ENCODE results near the gene CASP8AP2. TPM values are rescaled to one million over a fixed set of nuclear protein-coding genes. Genes with fewer than 3 reads are reported as not detected.
"Not testable (repeated sequence)": the region's sequence is repeated elsewhere in the genome, so short reads cannot be mapped to it uniquely, and the experiment has no call there.

The CASP8AP2 gene
- total RNA-seq, 1 experiment from 2014 or later, result 24.3 TPM

- TF ChIP-seq CTCF (IDR thresholded peaks at IDR 0.05; ENCODE audit: unreplicated experiment), result no peak
- CTCF ChIA-PET, result interaction anchor here (0.5 to 2.1 kb wide), 2 partner anchors 10 to 23 kb away, joined by 4 to 10 read pairs; partner anchors contain the start of gene CASP8AP2
- no TSS peak for BruUV-seq (replicated peaks)
Measured at GRCh38 chr6:89819336-89820130, 10.1 kb upstream of the CASP8AP2 start, which contains the start of gene MDN1. Gene MDN1, minus strand, starts transcription at chr6:89819794. Its CDS starts 187 bp downstream, at chr6:89819607.

GRCh38 chr6:89826029-89826528, 3.6 kb upstream of the CASP8AP2 start:
- CTCF ChIA-PET, result interaction anchor here (0.7 kb wide), 1 partner anchor 29 kb away, joined by 3 read pairs; no protein-coding TSS in a partner anchor
- Mint-ChIP-seq H3K4me3 (ENCODE audit: low read depth, unreplicated experiment) (no peak overlapping the region), H3K9me3 (ENCODE audit: low read depth, unreplicated experiment) (no peaks in the 10 kb centered on the region), H3K36me3 (ENCODE audit: insufficient read depth, unreplicated experiment) (peaks cover 21% of the 10 kb centered on the region), H3K27ac (ENCODE audit: unreplicated experiment) (no peak overlapping the region), H3K4me1 (ENCODE audit: low read depth, unreplicated experiment) (peaks cover 10% of the 10 kb centered on the region), H3K27me3 (ENCODE audit: unreplicated experiment) (no peaks in the 10 kb centered on the region)
- no TSS peak for BruUV-seq (replicated peaks)
- intact Hi-C loops (cut with micrococcal nuclease; ENCODE audit: unreplicated experiment), result no loop called here
- TF ChIP-seq CTCF (IDR thresholded peaks at IDR 0.05; ENCODE audit: unreplicated experiment), result no peak
- DNase-seq, result no peak

More at GRCh38 chr6:89819336-89820130, 10.1 kb upstream of the CASP8AP2 start, which contains the start of gene MDN1:
- peak within 1 kb of the TSS; percentile 82 for H3K4me3 Mint-ChIP-seq (ENCODE audit: low read depth, unreplicated experiment)
- H3K27ac Mint-ChIP-seq (ENCODE audit: unreplicated experiment), result peak within 1 kb of the TSS; percentile 87
- H3K27me3 Mint-ChIP-seq (ENCODE audit: unreplicated experiment), result no peaks in the 10 kb centered on the region
- H3K36me3 Mint-ChIP-seq (ENCODE audit: insufficient read depth, unreplicated experiment), result peaks cover 28% of the 10 kb centered on the region
- H3K4me1 Mint-ChIP-seq (ENCODE audit: low read depth, unreplicated experiment), result peaks cover 13% of the 10 kb centered on the region
- DNase-seq, result peak; percentile 92
- no peaks in the 10 kb centered on the region for H3K9me3 Mint-ChIP-seq (ENCODE audit: low read depth, unreplicated experiment)
- intact Hi-C loops (cut with micrococcal nuclease; ENCODE audit: unreplicated experiment), result no loop called here

- intact Hi-C loops (cut with micrococcal nuclease; ENCODE audit: unreplicated experiment); DNase-seq; H3K27me3 Mint-ChIP-seq (ENCODE audit: unreplicated experiment); BruUV-seq (replicated peaks); H3K9me3 Mint-ChIP-seq (ENCODE audit: low read depth, unreplicated experiment): not testable (repeated sequence)
- Mint-ChIP-seq H3K4me1 (ENCODE audit: low read depth, unreplicated experiment) (peaks cover 13% of the 10 kb centered on the region), H3K27ac (ENCODE audit: unreplicated experiment) (peak overlapping the region; percentile 90), H3K4me3 (ENCODE audit: low read depth, unreplicated experiment) (peak overlapping the region; percentile 98), H3K36me3 (ENCODE audit: insufficient read depth, unreplicated experiment) (peaks cover 39% of the 10 kb centered on the region)
- CTCF ChIA-PET, result interaction anchor here (0.6 to 1.8 kb wide), 3 partner anchors 9 to 828 kb away, joined by 3 to 10 read pairs (median 5); partner anchors contain the start of gene MDN1
Measured at GRCh38 chr6:89828475-89828987, 1.1 kb upstream of the CASP8AP2 start.

- BruUV-seq (replicated peaks), result TSS peak; percentile 53
- CTCF ChIA-PET, result interaction anchor here (0.7 to 1.8 kb wide), 5 partner anchors 9 to 112 kb away, joined by 3 to 10 read pairs (median 4); partner anchors contain the start of gene MDN1
- TF ChIP-seq CTCF (IDR thresholded peaks at IDR 0.05; ENCODE audit: unreplicated experiment), result no peak
- Mint-ChIP-seq H3K27ac (ENCODE audit: unreplicated experiment) (peak overlapping the region; percentile 90), H3K9me3 (ENCODE audit: low read depth, unreplicated experiment) (no peaks in the 10 kb centered on the region), H3K4me1 (ENCODE audit: low read depth, unreplicated experiment) (peaks cover 13% of the 10 kb centered on the region), H3K4me3 (ENCODE audit: low read depth, unreplicated experiment) (peak overlapping the region; percentile 98), H3K27me3 (ENCODE audit: unreplicated experiment) (no peaks in the 10 kb centered on the region), H3K36me3 (ENCODE audit: insufficient read depth, unreplicated experiment) (peaks cover 40% of the 10 kb centered on the region)
- peak; percentile 4 for DNase-seq
- intact Hi-C loops (cut with micrococcal nuclease; ENCODE audit: unreplicated experiment), result no loop called here
Measured at GRCh38 chr6:89828988-89829471, 650 bp upstream of the CASP8AP2 start.

All from Calu3 (cell line).